Stimulated activated CD4-positive, alpha-beta T cell treated with anti-CD3 and anti-CD28 coated beads, Interleukin-2, amount 100 ng/mL, for 24 hours (primary cell): ENCODE data around the gene SRL.

Experiments
- DNase-seq, 2 donors: peaks; one replicate each; pipeline ENCODE4 v3.0.0-alpha.2; 2020

The SRL gene

DNA sequence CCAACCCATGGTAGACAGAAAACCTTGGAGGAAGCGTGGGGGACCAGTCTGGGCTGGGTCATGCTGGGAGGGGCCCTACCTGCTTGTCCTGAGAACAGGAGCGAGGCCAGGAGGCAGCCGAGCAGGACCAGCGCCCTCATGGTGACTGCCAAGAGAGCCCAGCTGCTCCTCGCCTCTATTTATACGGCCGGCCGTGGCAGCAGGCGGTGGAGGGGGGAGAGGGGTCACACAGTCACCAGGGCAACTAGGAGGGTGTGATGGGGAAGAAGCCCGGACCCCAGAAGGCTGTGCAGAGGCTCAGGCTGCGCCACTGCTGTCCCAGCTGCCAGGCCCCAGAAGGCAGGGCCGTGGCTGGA lies at the start of gene SRL:
TSS of gene SRL (minus strand) at position 153 of the 356 bp plus-strand sequence. CDS start at position 140, 13 bp downstream.
- no peak for DNase-seq

DNA sequence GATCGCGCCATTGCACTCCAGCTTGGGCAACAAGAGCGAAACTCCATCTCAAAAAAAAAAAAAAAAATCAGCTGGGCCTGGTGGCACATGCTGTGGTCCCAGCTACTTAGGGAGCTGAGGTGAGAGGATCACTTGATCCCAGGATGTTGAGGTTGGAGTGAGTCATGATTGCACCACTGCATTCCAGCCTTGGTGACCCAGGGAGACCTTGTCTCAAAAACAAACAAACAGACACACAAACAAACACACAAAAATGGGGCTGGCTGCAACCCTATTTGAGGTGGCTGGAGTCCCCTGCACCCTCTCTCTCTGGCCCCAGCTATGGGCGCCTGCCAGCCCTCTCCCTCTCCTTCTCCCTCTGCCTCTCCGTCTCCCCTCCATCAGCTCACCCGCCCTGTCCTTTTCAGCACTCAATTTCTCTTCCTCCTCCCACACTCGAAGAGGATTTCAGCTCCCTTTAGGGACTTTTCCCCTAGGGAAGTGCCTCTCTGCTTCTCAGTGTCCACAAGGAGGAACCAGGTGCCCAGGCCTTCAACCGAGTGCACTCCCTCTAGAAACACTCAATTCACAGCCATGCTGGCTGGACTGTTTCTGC lies 48.5 kb upstream of the SRL start:
- DNase-seq, result no peak

DNA sequence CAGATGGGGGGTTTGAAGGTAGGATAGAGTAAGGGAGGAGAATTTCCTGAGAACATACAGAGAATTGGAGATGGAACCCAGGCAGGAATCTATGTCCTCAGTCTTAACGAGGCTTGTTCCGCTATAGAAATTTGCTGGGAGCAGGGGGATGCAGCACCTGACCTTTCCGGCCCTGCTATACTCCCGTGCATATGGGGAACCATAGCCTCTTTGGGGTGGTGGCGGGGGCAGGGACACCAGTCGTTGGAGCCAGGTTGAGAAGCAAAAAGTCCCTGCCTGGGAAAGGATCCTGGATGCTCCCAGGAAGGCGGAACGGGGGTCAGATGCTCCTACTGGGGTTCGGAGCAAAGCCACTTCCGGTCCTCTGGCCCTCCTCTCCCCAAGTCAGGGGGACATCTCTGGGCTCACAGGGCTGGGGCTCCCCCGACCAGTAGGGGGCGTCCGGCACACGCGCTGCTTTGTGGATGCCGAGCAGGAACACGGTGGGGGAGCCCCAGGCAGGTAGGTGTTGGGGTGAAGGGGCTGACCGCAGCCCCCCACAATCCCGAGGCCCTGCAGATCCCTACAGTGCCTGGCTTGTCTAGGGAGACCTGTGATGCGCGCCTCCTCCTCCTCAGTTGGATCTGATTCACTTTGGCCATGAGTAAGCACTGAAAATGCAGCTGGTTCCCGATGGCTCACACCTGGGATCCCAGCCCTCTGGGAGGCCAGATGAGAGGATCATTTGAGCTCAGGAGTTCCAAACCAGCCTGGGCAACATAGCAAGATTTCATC lies 46.5 kb upstream of the SRL start:
- DNase-seq, result peak; percentile 85 to 86

DNA sequence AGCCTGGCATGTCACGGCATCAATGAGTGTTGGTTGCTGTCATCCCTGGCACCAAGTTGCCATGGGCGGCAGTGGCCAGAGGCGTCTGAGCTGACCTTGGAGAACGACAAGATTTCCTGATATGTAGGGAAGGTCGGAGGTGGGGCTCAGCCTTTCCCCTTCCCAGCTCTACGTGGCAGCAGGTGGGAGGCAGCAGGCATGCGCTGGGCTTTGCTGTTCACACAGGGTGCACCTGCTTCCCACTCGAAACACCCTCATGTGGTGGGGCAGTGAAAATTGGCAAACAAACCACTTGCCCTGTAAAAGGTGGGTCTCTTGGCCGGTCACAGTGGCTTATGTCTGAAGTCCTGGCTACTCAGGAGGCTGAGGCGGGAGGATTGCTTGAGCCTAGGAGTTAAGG lies 43.3 kb upstream of the SRL start:
- DNase-seq, result no peak

DNA sequence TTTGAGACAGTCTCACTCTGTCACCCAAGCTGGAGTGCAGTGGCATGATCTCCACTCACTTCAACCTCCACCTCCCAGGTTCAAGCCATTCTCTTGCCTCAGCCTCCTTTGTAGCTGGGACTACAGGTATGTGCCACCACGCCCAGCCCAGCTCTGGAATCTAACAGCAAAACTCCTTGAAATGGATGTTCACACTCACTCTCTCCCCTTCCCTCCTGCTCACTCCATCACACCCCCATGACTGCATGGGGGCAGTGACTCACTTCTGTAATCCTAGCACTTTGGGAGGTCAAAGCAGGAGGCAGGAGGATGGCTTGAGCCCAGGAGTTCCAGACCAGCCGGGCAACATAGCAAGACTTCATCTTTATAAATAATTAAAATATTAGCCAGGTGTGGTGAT lies 42.1 kb upstream of the SRL start:
- DNase-seq, result no peak

DNA sequence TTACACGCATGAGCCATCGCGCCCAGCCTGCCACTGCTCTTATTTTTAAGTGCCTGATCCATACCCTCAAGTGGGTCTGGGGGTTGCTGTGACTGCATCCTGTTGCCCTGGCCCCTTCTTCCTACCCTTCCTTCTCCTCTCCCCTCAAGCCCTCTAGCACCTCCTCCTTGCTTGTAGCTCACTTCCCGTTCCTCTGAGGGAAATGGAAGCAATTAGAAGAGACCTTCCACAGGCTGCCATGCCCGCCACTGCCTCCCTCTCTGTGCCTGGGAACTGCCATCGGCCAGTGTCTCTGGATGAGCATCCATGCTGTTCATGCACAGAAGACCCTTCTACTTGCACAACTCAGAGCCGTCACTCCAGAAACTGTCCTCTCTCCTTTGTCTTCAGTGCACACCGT lies 41.6 kb upstream of the SRL start:
- no peak for DNase-seq

DNA sequence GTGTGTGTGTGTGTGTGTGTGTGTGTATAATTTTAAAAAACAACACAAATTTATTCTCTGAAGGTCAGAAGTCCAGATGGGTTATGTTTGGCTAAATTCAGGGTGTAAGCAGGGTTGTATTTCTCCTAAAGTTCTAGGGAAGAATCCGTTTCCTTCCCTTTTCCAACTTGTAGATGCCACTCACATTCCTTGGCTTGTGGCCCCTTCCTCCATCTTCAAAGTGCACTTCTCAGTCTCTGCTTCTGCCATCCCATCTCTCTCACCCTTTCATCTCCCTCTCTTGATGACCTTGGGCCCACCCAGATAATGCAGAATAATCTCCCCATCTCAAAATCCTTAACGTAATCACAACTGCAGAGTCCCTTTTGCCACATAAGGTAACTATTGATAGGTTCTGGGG lies 38.7 kb upstream of the SRL start:
- DNase-seq, result no peak

DNA sequence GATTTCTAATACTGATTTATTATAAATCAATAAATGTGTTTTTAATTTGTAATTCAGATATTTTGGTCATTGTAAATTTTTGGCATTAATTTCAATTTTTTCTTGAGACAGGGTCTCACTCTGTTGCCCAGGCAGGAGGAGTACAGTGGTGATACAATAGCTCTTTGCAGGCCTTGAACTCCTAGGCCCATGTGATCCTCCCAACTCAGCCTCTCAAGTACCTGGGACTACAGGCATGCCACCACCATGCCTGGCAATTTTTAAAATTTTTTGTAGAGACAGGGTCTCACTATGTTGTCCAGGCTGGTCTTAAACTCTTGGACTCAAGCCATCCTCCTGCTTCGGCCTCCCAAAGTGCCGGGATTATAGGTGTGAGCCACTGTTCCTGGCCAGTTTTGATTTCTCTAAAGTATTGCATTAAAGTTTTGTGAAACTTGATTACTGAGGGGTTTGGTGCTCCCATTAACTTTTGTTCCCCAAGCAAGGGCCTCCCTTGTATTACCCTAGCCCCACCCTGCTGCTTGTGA lies 36.2 kb upstream of the SRL start:
- no peak for DNase-seq

DNA sequence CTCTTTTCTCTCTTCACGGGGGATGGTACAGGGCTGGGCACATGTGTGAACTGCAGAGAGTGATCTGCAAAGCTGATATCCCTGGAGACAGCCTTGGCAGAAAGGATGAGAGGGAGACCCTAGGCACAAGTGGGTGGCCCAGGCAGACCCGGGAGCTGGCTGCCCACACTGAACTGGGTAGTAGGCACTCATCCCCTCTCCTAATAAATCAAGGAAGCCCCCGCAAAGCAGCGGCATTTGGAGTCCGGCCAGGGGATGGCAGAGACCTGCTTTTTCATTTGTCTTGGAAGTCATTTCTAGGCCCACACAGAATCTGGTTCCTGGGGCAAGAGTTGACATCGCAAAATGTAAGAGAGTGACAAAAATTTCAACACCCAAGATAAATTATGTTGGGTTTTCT lies 34.0 kb upstream of the SRL start:
- DNase-seq, result no peak

DNA sequence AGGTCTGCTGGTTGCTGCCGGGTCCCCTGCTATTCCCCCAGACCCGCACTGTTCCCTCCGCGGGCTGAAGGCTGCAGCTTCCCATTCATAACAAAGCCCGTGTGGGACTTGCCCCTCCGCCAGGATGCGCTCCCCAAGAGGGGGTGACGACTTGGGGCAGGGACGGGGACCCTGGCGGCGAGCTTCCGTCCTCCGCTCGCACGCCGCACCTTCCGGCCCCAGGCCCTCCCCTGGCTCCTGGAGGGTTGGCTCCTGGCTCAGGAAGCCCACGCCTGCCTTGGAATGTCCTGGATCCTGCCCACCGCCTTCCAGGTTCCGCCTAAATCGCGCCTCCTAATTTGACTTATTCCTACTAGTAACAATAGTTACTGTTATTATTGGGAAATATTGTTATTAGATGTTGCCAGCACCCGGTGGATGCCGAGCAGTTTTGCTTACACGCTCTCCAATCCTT lies 32.0 kb upstream of the SRL start:
- DNase-seq, result peak; percentile 60 to 67

DNA sequence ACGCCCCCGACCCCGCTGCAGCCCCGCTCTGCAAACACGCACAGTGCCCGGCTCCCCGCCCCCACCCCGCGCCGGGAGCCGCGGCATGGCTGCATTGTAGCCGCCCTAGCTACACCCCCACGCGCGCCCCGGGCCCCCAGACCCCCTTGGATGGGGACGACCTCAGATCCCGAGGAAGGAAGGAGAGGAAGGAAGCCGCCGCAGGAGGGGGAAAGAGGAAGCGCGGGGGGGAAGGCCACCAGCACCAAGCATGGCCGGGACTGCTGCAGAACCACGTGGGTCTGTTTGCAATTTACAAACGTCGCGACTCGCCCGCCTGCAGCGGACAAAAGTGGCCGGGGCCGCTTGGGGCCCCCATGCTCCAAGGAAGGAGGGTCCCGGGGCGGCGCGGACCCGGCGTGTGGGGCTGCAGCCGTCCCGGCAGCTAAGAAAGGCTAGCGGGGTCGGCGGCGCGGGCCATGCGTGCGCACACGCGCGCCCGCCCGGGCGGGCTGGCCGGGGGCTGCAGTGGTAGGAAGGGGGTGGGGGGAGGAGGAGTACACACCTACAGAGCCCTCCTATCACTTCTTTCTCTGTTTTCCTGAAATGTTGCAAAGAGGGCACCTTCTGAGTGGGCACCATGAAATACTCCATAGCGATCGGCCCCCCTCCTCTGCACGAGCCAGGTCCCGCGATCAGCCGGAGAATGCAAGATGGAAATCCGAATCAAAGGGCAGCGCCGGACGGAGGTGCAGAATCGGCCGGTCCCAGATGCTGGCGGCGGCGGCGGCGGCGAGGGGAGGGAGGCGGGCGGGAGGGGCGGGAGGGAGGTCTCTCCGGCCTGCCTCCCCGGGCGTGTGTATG lies 30.5 kb upstream of the SRL start:
- DNase-seq, result no peak

DNA sequence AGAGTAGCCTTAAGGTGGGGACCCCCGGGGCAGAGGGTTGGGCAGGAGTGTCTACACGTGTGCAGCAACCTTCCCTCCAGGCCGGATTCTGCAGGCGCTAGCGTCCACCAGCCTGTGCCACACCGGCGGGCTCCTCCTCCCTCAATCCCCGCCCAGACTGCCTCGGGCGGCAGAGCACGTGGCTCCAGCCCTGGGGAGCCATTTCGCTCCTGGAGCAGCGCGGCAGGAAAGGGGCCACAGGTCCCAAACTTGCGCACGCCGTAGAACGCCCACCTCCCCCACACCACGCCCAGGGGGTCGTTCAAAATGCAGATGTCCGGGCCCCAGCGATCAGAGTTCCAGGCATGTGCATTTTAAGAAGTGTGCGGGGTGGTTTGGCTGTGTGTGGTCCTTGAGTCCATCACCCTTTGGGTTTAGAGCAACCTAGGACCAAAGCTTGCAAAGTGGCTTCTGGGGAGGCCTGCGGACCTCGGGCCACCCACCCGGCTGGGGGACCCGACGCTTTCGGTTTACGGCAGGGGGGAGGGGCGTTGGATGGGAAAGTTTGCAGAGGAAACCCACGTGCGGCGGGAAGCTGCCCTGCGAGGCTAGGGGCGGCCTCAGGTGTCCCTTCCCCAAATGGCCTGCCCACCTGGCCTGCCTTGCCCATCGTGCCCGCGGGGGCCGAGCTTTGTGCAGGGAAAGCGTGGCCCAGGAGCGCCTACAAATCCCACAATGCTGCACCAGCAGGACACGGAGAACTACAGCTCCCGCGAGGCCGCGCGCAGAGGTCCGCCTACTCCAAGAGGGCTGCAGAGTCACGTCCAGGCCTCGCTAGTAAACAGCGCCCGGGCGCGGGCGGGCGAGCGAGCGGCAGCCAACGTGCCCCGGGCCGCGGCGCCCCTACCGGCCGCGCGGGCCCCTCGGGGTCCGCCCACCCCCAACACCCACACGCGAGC lies 29.6 kb upstream of the SRL start:
- peak; percentile 88 for DNase-seq

DNA sequence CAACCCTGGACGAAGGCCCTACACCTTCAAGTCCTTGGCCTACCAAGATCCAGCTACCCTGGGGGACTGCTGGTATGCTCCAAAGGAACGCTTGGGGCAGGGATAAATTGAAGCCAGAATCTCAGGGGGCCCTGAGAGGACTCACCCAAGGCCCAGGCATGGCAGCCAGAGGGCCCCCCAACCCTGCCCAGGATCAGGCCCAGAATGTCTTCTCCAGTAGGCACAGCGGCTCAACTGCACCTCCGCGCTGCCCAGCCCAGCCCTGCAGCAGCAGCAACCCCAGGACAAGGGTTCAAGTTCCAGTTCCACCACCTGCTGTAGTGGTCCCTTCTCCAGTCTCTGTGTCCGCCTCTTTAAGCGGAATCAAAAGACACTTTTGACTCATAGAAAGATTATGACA lies 28.7 kb upstream of the SRL start:
- no peak for DNase-seq

DNA sequence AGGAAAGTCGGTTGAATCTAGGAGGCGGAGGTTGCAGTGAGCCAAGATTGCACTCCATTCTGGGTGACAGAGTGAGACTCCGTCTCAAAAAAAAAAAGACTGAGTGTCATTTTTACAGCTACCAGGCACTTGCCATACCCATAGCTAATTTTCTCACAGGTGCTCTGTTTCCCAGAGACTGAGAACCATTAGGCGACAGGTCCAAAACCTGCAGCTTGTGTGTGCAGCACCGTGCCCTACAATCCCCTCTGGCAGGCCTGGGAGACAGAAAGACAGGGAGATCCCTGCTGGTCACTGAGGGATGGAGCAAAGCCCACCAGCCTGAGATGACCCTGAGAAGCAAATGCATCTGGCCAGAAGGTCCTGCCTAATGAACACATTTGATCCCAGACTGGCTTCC lies 28.2 kb upstream of the SRL start:
- no peak for DNase-seq

DNA sequence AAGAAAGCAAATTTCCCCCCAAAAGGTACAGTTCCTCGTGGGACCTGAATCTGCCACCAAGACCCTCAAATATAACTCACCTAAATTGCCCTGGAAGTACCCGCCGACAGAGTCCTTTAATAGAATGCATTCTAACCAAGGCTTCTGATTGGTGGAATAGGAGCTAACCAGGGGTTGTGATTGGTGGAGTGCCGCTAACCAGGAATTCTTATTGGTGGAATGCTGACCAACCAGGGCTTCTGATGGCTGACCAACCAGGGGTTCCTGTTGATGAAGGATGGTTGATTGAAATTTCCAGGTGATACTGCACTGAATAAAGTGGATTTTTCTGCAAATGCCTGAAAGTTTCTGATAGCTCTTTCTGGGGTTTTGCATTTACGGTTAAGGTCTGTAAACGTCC lies 24.5 kb upstream of the SRL start:
- DNase-seq, result no peak

DNA sequence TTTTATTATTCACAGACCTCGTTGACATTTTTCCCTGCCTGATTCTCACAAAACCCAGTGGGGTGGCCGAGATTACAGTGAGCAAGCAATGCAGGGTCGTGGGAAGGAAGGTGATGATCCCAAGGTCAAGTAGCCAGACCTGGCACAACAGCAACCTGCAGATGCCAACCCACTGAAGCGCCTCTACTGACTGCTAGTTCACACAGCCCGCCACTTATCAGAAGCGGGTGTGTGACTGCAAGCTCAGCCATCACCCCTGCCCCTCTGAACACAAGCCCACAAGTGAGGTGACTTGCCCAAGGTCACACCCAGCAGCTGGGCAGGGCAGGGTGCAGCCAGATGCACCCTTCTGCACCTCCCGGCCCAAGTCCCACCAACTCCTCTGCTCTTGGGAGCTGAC lies 23.8 kb upstream of the SRL start:
- no peak for DNase-seq

DNA sequence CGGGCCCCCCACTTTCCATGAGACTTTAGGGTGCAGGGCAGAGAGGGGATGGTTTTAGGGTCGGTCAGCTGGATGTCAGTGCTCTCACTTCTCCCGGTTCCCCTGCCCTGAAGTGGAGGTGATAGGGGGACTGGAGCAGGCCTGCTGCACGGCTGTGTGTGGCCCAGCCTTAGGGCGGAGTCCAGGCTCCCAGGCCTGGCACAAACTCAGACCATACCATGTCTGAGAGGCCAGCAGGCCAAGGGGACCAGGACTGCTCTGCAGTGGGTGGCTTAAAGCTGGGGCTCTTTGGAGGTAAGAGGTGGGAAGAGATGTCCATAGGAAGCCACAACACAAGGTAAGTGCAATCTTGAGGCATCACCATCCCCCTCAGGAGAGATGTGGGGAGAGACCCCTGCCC lies 22.7 kb upstream of the SRL start:
- no peak for DNase-seq

DNA sequence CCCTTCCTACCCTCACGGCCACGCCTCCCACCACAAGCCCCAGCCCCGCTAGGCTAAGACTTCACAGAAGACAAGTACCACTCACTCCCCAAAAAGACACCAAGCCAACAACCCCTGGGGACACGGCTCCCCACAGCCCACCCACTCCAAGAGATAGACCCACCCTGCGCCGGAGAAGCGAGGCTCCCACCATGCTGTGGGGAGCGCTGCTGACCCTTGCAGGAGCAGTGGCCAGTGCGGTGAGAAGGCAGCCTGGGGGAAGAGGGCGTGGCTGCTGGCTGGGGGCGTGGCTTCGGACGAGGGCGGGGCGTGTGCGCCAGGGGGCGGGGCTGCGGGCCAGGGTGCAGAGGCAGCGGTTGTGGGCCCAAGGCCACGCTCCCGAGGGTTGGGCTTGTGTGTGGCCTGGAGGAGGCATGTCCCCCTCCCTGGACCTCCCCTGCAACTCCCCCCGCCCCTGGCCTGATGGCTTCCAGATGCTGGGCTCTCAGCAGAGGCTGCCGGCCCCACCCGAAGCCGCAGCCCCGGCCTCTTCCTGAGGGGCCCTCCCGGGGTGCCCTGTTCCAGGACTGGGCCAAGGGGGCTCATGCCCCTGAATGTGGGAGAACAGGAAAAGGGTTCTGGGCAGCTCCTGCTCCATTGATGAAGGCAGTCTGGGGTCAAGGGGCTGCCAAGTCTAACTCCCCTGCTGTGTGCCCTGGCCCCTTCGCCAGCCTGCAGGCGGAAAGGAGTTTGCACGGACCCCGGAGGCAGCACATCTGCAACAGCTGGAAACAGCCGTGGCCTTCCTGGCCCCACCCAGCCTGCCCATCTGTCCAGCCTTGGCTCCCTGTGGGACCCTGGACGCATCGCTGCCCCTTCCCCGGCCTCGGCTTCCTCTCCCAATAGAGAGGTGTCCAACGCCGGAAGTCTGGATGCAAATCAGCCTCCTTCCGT lies 21.9 kb upstream of the SRL start:
- DNase-seq, result peak in 1 of 2 donors; percentile 26

DNA sequence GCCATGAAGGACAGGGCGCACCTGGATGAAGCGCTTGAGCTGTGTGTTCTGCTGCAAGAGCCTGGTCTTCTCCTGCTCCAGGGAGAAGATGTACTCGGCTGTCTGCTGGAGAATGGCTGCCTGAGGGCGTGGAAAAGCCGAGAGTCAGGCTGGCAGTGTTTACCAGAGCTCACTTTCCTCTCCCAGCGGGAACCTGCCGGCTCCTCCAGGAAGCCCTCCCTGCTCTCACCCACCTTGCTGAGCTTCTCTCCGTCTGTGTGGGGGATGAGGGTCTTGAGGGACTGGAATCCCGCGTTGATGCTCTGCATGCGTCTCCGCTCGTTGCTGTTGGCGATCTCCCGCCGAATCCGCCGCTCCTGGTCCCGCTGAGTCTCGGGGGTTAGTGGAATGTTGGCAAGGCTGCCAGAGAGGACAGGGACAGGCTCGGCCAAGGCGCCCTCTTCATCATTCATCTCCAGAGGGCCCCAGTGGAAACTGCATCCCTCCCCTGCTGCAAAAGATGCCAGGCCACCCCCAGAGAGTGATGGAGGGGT lies 20.5 kb upstream of the SRL start:
- DNase-seq, result no peak

DNA sequence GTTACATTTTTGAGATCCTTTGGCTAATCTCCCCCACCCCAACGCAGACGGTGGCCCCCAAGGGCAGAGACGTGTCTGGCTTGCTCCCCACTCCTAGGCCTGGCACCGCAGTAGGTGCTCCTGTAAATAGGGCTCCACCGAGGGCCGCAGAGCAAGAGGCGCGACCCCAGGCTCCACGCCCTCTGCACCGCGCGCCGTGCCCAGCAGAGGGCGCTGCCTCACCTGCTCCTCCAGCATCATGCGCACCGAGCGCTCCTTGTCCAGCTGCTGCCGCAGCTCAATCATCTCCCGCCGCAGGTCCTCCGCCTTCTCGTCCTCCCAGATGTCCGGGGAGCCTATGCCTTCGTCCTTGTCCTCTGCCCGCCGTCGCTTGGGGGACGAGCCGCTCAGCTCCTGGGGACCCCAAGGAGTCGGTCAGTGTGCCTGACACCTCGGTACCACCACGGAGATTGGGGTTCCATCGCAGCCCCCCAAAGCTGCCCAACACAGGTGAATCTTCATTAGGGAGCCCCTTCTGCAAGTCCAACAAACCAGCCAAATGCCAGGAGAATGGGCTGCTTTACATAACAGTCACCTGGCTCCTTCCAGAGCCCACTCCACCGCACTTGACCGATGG lies 19.8 kb upstream of the SRL start:
- DNase-seq, result peak; percentile 52 to 68

DNA sequence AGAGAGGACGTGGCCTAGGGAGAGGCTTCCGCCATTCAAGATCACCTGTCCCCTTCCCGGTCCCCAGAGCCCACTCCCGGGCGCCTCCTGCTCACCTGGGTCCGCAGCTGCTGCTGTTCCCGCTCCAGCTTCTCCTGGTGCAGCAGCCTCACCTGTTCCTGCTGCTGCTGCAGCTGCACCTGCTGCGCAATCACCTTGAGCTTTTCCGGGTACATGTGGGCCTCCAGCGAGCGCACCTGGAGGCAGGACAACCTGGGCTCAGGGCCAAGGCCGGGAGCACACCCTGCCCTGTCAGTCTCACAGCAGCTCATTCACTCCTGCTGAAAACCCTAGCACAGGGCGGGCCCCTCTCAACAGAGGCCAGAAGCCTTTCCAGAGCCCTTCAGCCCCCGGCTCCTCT lies 18.5 kb upstream of the SRL start:
- no peak for DNase-seq
